ENCODE measurements around the gene USE1.

USE1 gene

DNA sequence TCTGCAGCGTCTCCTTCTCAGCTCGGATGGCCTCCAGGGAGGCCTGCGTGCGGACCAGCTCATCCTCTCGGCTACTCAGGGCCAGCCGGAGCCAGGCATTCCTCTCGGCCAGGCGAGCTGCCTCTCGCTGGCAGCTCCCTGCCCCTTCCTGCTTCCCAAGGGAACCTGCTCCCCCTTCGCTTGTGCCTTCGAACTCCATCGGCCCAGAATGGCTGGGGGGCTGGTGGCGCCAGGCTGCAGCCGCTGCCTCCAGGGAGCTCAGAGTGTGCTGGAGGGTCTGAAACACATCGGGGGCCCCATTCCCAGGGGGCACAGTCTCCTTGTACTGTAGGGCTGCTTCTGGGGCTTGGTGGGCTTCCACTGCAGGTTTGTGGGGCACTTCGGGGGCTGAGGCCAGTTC lies 47.4 kb downstream of the USE1 start:
- DNase-seq: no peak

DNA sequence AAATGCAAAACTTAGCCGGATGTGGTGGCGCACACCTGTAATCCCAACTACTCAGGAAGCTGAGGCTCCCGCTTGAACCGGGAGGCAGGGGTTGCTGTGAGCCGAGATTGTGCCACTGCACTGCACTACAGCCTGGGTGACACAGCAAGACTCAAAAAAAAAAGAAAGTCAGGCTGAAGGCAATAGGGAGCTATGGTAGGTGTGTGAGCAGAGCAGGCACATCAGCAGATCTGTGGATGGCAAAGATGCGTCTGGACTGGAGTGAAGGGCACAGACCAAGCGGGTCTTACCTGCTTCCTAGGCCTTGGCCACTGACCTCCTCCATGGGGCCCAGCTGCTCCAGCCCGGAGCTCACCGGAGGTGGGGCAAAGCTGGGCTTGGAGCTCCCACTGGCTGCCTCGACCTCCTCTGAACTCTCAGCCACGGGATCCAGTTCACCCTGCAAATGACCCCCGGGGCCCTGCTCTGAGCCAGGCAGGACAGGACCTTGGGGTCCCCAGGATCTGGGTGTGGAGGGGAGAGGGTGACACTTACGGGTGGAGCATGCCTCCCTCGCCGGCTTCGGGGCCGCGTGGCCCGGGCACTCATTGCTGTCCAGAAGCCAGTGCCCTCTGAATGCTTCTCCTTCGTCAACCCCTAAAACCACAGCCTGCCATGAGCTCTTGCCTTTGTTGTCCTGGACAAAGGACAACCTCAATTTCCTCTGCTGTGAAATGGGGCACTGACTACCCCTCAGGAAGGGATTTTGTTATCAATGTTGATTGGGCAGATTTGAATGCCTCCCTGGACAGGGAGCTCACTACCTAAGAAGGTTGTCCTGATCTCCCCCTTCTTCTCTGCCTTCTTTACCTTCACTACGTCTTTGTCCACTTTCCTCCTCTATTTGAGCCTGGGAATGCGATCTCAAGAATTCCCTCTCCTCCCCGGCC lies 48.8 kb downstream of the USE1 start:
- DNase-seq: no peak

GRCh38 chr19:17264641-17264979 lies 49.5 kb downstream of the USE1 start, which contains the start of gene USHBP1:
TSS of gene USHBP1 (minus strand) at chr19:17264745. CDS start at chr19:17264299, 446 bp downstream.
- no peak for DNase-seq

GRCh38 chr19:17266026-17266425 lies 50.9 kb downstream of the USE1 start:
- DNase-seq: no peak

DNA sequence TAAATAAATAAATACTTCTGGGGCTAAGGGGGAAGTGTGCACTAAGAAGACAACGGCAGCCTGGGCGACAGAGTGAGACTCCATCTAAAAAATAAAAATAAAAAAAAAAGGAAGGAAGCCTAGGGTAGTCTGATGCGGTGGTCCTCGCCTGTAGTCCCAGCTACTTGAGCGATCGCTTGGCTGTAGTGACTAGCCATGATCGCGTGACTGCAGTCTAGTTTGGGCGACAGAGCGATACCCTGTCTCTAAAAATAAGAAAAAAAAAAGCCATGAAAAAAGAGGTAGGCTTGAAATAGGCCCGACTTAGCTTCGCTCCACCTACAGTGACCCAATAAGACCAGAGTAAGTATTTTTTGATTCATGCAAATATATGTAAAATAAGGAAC lies 51.4 kb downstream of the USE1 start:
- DNase-seq: no peak

- DNase-seq: peak; percentile 97
Observed at GRCh38 chr19:17266975-17267788, 52.0 kb downstream of the USE1 start, which contains the start of gene BABAM1. TSS of gene BABAM1 (plus strand) at chr19:17267443. CDS start at chr19:17268807, 1,364 bp downstream.

GRCh38 chr19:17268754-17269153 lies 53.6 kb downstream of the USE1 start:
- no peak for DNase-seq
